Measurements from ENCODE around the gene UGT2B7. TPM values are rescaled to one million over a fixed set of nuclear protein-coding genes. Genes with fewer than 3 reads are reported as not detected.
A peak's percentile ranks its signal among the peaks of the same experiment; 100 is the strongest.
"Not testable (repeated sequence)": the region's sequence is repeated elsewhere in the genome, so short reads cannot be mapped to it uniquely, and the experiment has no call there.

The UGT2B7 gene
- total and polyA plus RNA-seq, 2 donors (not counting 1 experiment from before 2014, with no cell fraction given) = not detected

DNA sequence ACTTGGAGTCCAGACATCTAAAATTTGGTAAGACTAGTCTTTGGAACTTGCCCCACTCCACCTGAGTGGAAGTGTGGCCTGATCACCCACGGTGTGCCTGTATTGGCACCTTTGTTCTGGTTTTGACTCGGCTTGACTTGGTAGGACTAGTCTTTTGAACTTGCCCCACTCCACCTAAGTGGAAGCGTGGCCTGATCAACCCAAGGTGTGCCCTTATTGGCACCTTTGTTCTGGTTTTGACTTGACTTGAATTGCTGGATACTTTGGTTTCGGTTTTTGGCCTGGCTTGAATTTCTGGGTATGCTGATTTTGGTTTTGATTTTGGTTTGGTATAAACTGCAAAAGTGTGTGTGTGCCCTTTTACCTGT lies 44.7 kb upstream of the UGT2B7 start:
- no peak overlapping the region for H3K27ac ChIP-seq (ENCODE audit: insufficient read depth, low read length)
- no peak overlapping the region for H3K4me3 ChIP-seq (replicated peaks in 1 of 4; ENCODE audit: control extremely low read depth in 1 of 4, insufficient read depth in 1 of 4, low read depth in 3 of 4, low read length in 4 of 4)
- no peaks in the 10 kb centered on the region for H3K36me3 ChIP-seq (ENCODE audit: control insufficient read depth, insufficient read depth, low read length)
- no peaks in the 10 kb centered on the region for H3K27me3 ChIP-seq (ENCODE audit: control insufficient read depth, insufficient read depth, low read length)
- TF ChIP-seq EZH2 (IDR thresholded peaks at IDR 0.05; ENCODE audit: low read length, missing control alignments) = no peak
- TF ChIP-seq, protein P1, sequence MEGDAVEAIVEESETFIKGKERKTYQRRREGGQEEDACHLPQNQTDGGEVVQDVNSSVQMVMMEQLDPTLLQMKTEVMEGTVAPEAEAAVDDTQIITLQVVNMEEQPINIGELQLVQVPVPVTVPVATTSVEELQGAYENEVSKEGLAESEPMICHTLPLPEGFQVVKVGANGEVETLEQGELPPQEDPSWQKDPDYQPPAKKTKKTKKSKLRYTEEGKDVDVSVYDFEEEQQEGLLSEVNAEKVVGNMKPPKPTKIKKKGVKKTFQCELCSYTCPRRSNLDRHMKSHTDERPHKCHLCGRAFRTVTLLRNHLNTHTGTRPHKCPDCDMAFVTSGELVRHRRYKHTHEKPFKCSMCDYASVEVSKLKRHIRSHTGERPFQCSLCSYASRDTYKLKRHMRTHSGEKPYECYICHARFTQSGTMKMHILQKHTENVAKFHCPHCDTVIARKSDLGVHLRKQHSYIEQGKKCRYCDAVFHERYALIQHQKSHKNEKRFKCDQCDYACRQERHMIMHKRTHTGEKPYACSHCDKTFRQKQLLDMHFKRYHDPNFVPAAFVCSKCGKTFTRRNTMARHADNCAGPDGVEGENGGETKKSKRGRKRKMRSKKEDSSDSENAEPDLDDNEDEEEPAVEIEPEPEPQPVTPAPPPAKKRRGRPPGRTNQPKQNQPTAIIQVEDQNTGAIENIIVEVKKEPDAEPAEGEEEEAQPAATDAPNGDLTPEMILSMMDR (conservative IDR thresholded peaks at IDR 0.05 in 1 of 2, IDR thresholded peaks at IDR 0.05 in 1 of 2; ENCODE audit: low read depth in 1 of 2, low read length in 2 of 2) = no peak
- H4K20me1 ChIP-seq (ENCODE audit: control insufficient read depth, extremely low read depth, insufficient read depth, low read length) = no peaks in the 10 kb centered on the region
- H3K4me1 ChIP-seq (ENCODE audit: control insufficient read depth, extremely low read depth, insufficient read depth, low read length) = no peaks in the 10 kb centered on the region
- H3K79me2 ChIP-seq (ENCODE audit: control insufficient read depth, insufficient read depth, low read length) = no peaks in the 10 kb centered on the region
- no peak for DNase-seq (ENCODE audit: low read depth in 2 of 2)
- H3K9me3 ChIP-seq (ENCODE audit: control insufficient read depth, insufficient read depth, low read depth, low read length) = no peaks in the 10 kb centered on the region
- H3K4me2 ChIP-seq (ENCODE audit: extremely low read depth, insufficient read depth, low read length) = no peak overlapping the region
- H3K9ac ChIP-seq (ENCODE audit: insufficient read depth, low read length) = no peak overlapping the region
- no peak overlapping the region for H2AFZ ChIP-seq (ENCODE audit: low read length)

DNA sequence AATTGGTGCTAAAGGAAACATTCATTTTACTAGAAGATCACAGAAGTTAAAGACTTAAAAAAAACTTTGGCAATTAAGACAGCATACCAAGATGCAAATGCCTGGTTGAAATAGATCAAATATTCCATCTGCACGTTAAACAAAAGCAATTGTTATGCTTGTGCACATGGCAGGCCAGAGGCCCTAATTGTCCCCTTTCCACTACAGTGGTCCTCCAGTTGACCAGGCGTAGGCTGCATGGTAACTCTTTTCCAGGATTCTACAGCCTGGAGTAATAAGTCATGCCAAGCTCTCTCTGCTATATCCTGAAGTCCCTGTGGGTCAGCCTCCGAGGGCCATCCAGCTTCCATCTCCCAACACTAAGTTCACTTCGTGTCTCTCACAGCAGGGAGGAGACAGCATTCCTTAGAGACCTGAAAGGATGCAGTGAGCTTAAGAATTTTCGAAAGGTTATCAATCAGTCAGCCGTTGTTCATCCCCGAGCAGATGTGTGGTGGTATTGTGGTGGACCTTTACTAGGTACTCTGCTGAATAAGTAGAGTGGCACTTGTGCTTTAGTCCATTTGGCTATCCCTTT lies 42.9 kb upstream of the UGT2B7 start:
- H4K20me1 ChIP-seq (ENCODE audit: control insufficient read depth, extremely low read depth, insufficient read depth, low read length); H3K79me2 ChIP-seq (ENCODE audit: control insufficient read depth, insufficient read depth, low read length); H3K27me3 ChIP-seq (ENCODE audit: control insufficient read depth, insufficient read depth, low read length); DNase-seq (ENCODE audit: low read depth in 2 of 2); H3K36me3 ChIP-seq (ENCODE audit: control insufficient read depth, insufficient read depth, low read length); H3K27ac ChIP-seq (ENCODE audit: insufficient read depth, low read length); H2AFZ ChIP-seq (ENCODE audit: low read length); H3K4me1 ChIP-seq (ENCODE audit: control insufficient read depth, extremely low read depth, insufficient read depth, low read length); H3K9ac ChIP-seq (ENCODE audit: insufficient read depth, low read length); H3K9me3 ChIP-seq (ENCODE audit: control insufficient read depth, insufficient read depth, low read depth, low read length); H3K4me2 ChIP-seq (ENCODE audit: extremely low read depth, insufficient read depth, low read length); H3K4me3 ChIP-seq (replicated peaks in 1 of 4; ENCODE audit: control extremely low read depth in 1 of 4, insufficient read depth in 1 of 4, low read depth in 3 of 4, low read length in 4 of 4): not testable (repeated sequence)

DNA sequence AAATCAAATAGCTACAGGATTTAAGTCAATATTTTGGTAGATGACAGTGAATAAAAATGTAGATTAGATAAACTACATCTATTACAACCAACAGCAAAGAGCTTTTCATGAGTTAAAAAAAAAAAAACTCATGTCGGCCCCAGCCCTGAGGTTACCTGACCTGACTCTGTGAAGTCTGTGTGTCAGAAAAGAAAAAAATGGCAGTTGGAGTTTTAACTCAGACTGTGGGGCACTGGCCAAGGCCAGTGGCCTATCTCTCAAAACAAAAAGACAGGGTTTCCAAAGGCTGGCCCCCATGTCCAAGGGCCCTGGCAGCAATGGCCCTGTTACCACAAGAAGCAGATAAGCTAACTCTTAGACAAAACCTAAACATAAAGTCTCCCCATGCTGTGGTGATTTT lies 42.2 kb upstream of the UGT2B7 start:
- not testable (repeated sequence) for H3K4me3 ChIP-seq (replicated peaks in 1 of 4; ENCODE audit: control extremely low read depth in 1 of 4, insufficient read depth in 1 of 4, low read depth in 3 of 4, low read length in 4 of 4); H3K27me3 ChIP-seq (ENCODE audit: control insufficient read depth, insufficient read depth, low read length); H3K27ac ChIP-seq (ENCODE audit: insufficient read depth, low read length); H2AFZ ChIP-seq (ENCODE audit: low read length); H3K36me3 ChIP-seq (ENCODE audit: control insufficient read depth, insufficient read depth, low read length); H3K9ac ChIP-seq (ENCODE audit: insufficient read depth, low read length); H3K9me3 ChIP-seq (ENCODE audit: control insufficient read depth, insufficient read depth, low read depth, low read length); H3K4me2 ChIP-seq (ENCODE audit: extremely low read depth, insufficient read depth, low read length); H3K4me1 ChIP-seq (ENCODE audit: control insufficient read depth, extremely low read depth, insufficient read depth, low read length); H3K79me2 ChIP-seq (ENCODE audit: control insufficient read depth, insufficient read depth, low read length); DNase-seq (ENCODE audit: low read depth in 2 of 2); H4K20me1 ChIP-seq (ENCODE audit: control insufficient read depth, extremely low read depth, insufficient read depth, low read length)

DNA sequence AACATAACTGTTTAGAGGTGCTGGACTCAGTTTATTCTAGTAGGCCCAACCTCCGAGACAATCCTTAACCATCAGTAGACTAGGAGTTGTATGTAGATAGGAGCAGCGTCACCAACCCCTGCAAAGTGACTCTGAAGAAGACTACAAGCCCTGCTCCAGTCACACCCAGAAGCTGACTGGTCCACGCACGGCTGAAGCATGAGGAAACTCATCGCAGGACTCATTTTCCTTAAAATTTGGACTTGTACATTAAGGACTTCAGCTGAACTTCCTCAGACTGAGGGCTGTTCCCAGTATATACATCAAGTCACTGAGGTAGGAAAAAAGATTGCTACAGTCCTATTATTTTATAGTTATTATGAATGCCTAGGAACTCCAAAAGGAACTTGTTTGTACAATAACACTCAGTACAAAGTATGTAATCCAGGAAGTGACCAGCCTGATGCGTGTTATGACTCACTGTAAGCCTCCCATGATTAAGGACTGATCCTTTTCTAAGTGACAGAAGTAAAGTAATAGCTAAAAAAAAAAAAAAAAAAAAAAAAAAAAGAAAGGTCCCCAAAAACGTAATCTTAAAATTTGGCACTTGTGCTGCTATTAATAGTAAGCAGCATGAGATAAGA lies 41.6 kb upstream of the UGT2B7 start:
- peak; percentile 63 to 90 for DNase-seq (ENCODE audit: low read depth in 2 of 2)
- Histone ChIP-seq H3K4me3 (replicated peaks in 1 of 4; ENCODE audit: control extremely low read depth in 1 of 4, insufficient read depth in 1 of 4, low read depth in 3 of 4, low read length in 4 of 4) (no peak overlapping the region), H3K79me2 (ENCODE audit: control insufficient read depth, insufficient read depth, low read length) (no peaks in the 10 kb centered on the region), H2AFZ (ENCODE audit: low read length) (no peak overlapping the region), H3K27ac (ENCODE audit: insufficient read depth, low read length) (no peak overlapping the region), H3K9ac (ENCODE audit: insufficient read depth, low read length) (no peak overlapping the region), H3K36me3 (ENCODE audit: control insufficient read depth, insufficient read depth, low read length) (no peaks in the 10 kb centered on the region), H3K27me3 (ENCODE audit: control insufficient read depth, insufficient read depth, low read length) (no peaks in the 10 kb centered on the region), H3K4me1 (ENCODE audit: control insufficient read depth, extremely low read depth, insufficient read depth, low read length) (no peaks in the 10 kb centered on the region), H3K9me3 (ENCODE audit: control insufficient read depth, insufficient read depth, low read depth, low read length) (no peaks in the 10 kb centered on the region), H3K4me2 (ENCODE audit: extremely low read depth, insufficient read depth, low read length) (no peak overlapping the region), H4K20me1 (ENCODE audit: control insufficient read depth, extremely low read depth, insufficient read depth, low read length) (no peaks in the 10 kb centered on the region)
- TF ChIP-seq, protein P1 (conservative IDR thresholded peaks at IDR 0.05 in 1 of 2, IDR thresholded peaks at IDR 0.05 in 1 of 2; ENCODE audit: low read depth in 1 of 2, low read length in 2 of 2) = no peak
- TF ChIP-seq EZH2 (IDR thresholded peaks at IDR 0.05; ENCODE audit: low read length, missing control alignments) = no peak

Measured in fibroblast of lung (primary cell).